Esophagus muscularis mucosa (tissue), 3 donors: ENCODE measurements around the gene ANGPTL1.

Source experiments
- POLR2A ChIP-seq: fragments of 450-650 bp; IDR thresholded peaks from one replicate; pipeline ENCODE4 v1.6.1; 2017; ENCODE audit warnings: antibody characterized with exemption, moderate library complexity, mild to moderate bottlenecking, low read depth
- TF ChIP-seq, protein P1 (sequence below), 3 experiments: fragments of 200-600 bp in 2 of 3; fragments of 450-650 bp in 1 of 3; sonication (generic) in 2 of 3; IDR thresholded peaks; one replicate each; pipeline ENCODE4 v1.5.1; 2017 to 2019; ENCODE audit warnings: antibody characterized with exemption in 3 of 3, mild to moderate bottlenecking in 2 of 3, moderate library complexity in 1 of 3

- TF ChIP-seq POLR2A, result no peak
- TF ChIP-seq, protein P1, sequence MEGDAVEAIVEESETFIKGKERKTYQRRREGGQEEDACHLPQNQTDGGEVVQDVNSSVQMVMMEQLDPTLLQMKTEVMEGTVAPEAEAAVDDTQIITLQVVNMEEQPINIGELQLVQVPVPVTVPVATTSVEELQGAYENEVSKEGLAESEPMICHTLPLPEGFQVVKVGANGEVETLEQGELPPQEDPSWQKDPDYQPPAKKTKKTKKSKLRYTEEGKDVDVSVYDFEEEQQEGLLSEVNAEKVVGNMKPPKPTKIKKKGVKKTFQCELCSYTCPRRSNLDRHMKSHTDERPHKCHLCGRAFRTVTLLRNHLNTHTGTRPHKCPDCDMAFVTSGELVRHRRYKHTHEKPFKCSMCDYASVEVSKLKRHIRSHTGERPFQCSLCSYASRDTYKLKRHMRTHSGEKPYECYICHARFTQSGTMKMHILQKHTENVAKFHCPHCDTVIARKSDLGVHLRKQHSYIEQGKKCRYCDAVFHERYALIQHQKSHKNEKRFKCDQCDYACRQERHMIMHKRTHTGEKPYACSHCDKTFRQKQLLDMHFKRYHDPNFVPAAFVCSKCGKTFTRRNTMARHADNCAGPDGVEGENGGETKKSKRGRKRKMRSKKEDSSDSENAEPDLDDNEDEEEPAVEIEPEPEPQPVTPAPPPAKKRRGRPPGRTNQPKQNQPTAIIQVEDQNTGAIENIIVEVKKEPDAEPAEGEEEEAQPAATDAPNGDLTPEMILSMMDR (IDR thresholded peaks at IDR 0.05), result no peak
Observed at GRCh38 chr1:178898401-178898800, 27.5 kb upstream of the ANGPTL1 start.
